GM12878 (cell line): ENCODE data around the gene EGFL8. TPM values are rescaled to one million over a fixed set of nuclear protein-coding genes. Genes with fewer than 3 reads are reported as not detected.

ENCODE experiments used
- ATAC-seq: fragments of 200-7000 bp; cut with Tn5 transposase; 3 replicates; pipeline ENCODE4 v1.9.1; 2020; ENCODE audit warnings: mild to moderate bottlenecking, moderate library complexity
- BruUV-seq: library from RNA; stranded (reverse); fragments of 400-500 nt; replicated peaks from 2 replicates; lab custom pipeline; 2021; lab: Mats Ljungman, UMichigan
- CTCF ChIA-PET: fragments of 300-600 bp; sonication (Branson Sonifier 250); formaldehyde crosslinking; extraction: SDS; loops from one replicate; lab custom pipeline; 2021; ENCODE audit warnings: inconsistent platforms; lab: Yijun Ruan, JAX
- POLR2A ChIA-PET: fragments of 350-600 bp; formaldehyde crosslinking; extraction: SDS; loops from one replicate; lab custom pipeline; 2021; ENCODE audit warnings: inconsistent platforms; lab: Charles Lee
- RAD21 ChIA-PET: fragments of 300-600 bp; sonication (Branson Sonifier 250); formaldehyde crosslinking; loops from one replicate; lab custom pipeline; 2023; ENCODE audit warnings: antibody characterized with exemption; ENCODE audit not compliant: unreplicated experiment; lab: Charles Lee
- SMC1A ChIA-PET: fragments of 300-600 bp; sonication (Branson Sonifier 250); formaldehyde crosslinking; loops from one replicate; lab custom pipeline; 2023; ENCODE audit not compliant: unreplicated experiment, uncharacterized antibody; lab: Charles Lee
- DNase-seq: peaks from one replicate; pipeline ENCODE4 v3.0.0-alpha.2; 2011; ENCODE audit warnings: low read depth, low spot score
- FAIRE-seq: peaks from 3 replicates; lab custom pipeline; 2011; peaks lifted over from hg19 to GRCh38; lab: Jason Lieb, UNC
- H2AFZ ChIP-seq: 2 replicates; pipeline ENCODE4 v1.6.0; 2011; ENCODE audit warnings: low read depth, low read length, control low read depth; ENCODE audit not compliant: control insufficient read depth
- H3K27ac ChIP-seq: 2 replicates; pipeline ENCODE4 v1.5.1; 2011; ENCODE audit warnings: control low read depth; ENCODE audit not compliant: control insufficient read depth, insufficient read depth
- H3K27me3 ChIP-seq, 2 experiments: replicated peaks in 1 of 2; 2 replicates each; pipeline versions ENCODE4 v1.6.0 to v1.6.1; 2011; ENCODE audit warnings: low read length in 1 of 2; ENCODE audit not compliant: control insufficient read depth in 2 of 2, insufficient read depth in 2 of 2
- H3K36me3 ChIP-seq, 2 experiments: 2 replicates each; pipeline ENCODE4 v1.5.1; 2011; ENCODE audit warnings: low read length in 1 of 2; ENCODE audit not compliant: control insufficient read depth in 2 of 2, insufficient read depth in 2 of 2
- H3K4me1 ChIP-seq: 2 replicates; pipeline ENCODE4 v1.6.1; 2011; ENCODE audit warnings: mild to moderate bottlenecking, low read length, moderate library complexity, mixed read lengths; ENCODE audit not compliant: control insufficient read depth, insufficient read depth
- H3K4me2 ChIP-seq: 2 replicates; pipeline ENCODE4 v1.6.0; 2011; ENCODE audit warnings: control low read depth; ENCODE audit not compliant: control insufficient read depth, insufficient read depth
- H3K4me3 ChIP-seq: fragments of 200-600 bp; sonication (generic); 2 replicates; pipeline ENCODE4 v1.5.1; 2016
- H3K79me2 ChIP-seq: 2 replicates; pipeline ENCODE4 v1.6.0; 2011; ENCODE audit warnings: low read length; ENCODE audit not compliant: control insufficient read depth, insufficient read depth
- H3K9ac ChIP-seq: 2 replicates; pipeline ENCODE4 v1.8.0; 2011; ENCODE audit warnings: low read length, control low read depth, mixed read lengths; ENCODE audit not compliant: control insufficient read depth, insufficient read depth
- H3K9me3 ChIP-seq: replicated peaks from 3 replicates; pipeline ENCODE4 v1.5.1; 2011; ENCODE audit warnings: mild to moderate bottlenecking, low read length; ENCODE audit not compliant: control insufficient read depth, insufficient read depth
- H4K20me1 ChIP-seq: 2 replicates; pipeline ENCODE4 v1.6.0; 2011; ENCODE audit not compliant: control insufficient read depth, insufficient read depth
- BCL11A ChIP-seq: IDR thresholded peaks from 2 replicates; pipeline ENCODE4 v1.6.1; 2011; ENCODE audit warnings: low read depth, low read length
- EZH2 ChIP-seq: IDR thresholded peaks from 2 replicates; pipeline ENCODE4 v1.6.1; 2012; ENCODE audit warnings: low read depth, mild to moderate bottlenecking, control low read depth, inconsistent platforms, low read length, borderline replicate concordance; ENCODE audit not compliant: control insufficient read depth
- POLR2A ChIP-seq: IDR thresholded peaks from 2 replicates; pipeline ENCODE4 v1.6.1; 2011; ENCODE audit warnings: low read depth, mild to moderate bottlenecking, low read length
- TAF1 ChIP-seq: IDR thresholded peaks from 2 replicates; pipeline ENCODE4 v1.6.1; 2011; ENCODE audit warnings: mild to moderate bottlenecking, low read depth, low read length, borderline replicate concordance
- ZBTB33 ChIP-seq: fragments of 450-650 bp; IDR thresholded peaks from 2 replicates; pipeline ENCODE4 v1.6.1; 2017; ENCODE audit warnings: mild to moderate bottlenecking
- ZZZ3 ChIP-seq: IDR thresholded peaks from 2 replicates; pipeline ENCODE4 v1.6.1; 2011; ENCODE audit warnings: low read depth; ENCODE audit not compliant: control insufficient read depth, insufficient read length
- WGBS: methylation state at CpG from one replicate; pipeline ENCODE4 v1.1.6; 2016; ENCODE audit warnings: low lambda C conversion rate; ENCODE audit not compliant: insufficient replicate concordance, insufficient coverage; ENCODE audit errors: missing lambda C conversion rate; 5-methylcytosine and 5-hydroxymethylcytosine counted together
- in situ Hi-C: fragments of 300-500 bp; cut with MboI; formaldehyde crosslinking; loops from 9 replicates; pipeline ENCODE4 v1.14.3; 2018; ENCODE audit warnings: mixed read lengths
- intact Hi-C: fragments of 100-400 bp; cut with micrococcal nuclease; formaldehyde crosslinking; loops from one replicate; pipeline ENCODE4 v1.14.2; 2022; ENCODE audit not compliant: unreplicated experiment
- polyA plus RNA-seq, 11 experiments: library from polyadenylated mRNA; depleted of rRNA in 4 of 11; unstranded in 6 of 11; stranded (reverse) in 5 of 11; fragments of >200 nt; fragmentation: Nextera tagmentation in 4 of 11; fragmentation: Illumina TruSeq in 1 of 11; extraction: Ambion mirVana in 4 of 11; extraction: Trizol in 1 of 11; gene quantifications; 1 replicate in 1 of 11; 2 replicates in 10 of 11; pipeline versions ENCODE4 v1.2.1 to v1.2.3, GENCODE V29; 2011 to 2016; ENCODE audit warnings: inconsistent platforms in 2 of 11, missing spikeins in 2 of 11, low read depth in 1 of 11
- total RNA-seq, 4 experiments: library from RNA; depleted of rRNA in 3 of 4; stranded (reverse); fragments of >200 nt in 3 of 4; fragmentation: Illumina TruSeq in 1 of 4; extraction: Trizol in 1 of 4; gene quantifications; 2 replicates each; pipeline versions ENCODE4 v1.2.1 to v1.2.3, GENCODE V29; 2013 to 2021

EGFL8 gene
- total and polyA plus RNA-seq, 10 of the 15 experiments (the other 5 are each of a cell fraction or from before 2014, with no cell fraction given), result 0.07 to 3.5 (median 1.4) TPM

GRCh38 chr6:32151863-32152768 is 12.3 kb upstream of the EGFL8 start, which contains the start of gene PRRT1 (continued):
- TF ChIP-seq BCL11A, result no peak

- Histone ChIP-seq H3K79me2 (no peaks in the 10 kb centered on the region), H3K4me3 (no peak overlapping the region), H3K4me1 (peaks cover 3% of the 10 kb centered on the region; the same call in 1 of the 2 replicates), H3K9me3 (no peaks in the 10 kb centered on the region; the same call in 2 of the 3 replicates), H2AFZ (no peak overlapping the region), H3K36me3 (no peaks in the 10 kb centered on the region; a peak in 2 of 4 replicates), H3K27ac (no peak overlapping the region), H4K20me1 (no peaks in the 10 kb centered on the region), H3K9ac (no peak overlapping the region), H3K27me3 (peaks cover 7 to 8% of the 10 kb centered on the region in 2 experiments), H3K4me2 (no peak overlapping the region; the same call in 1 of the 2 replicates)
- intact Hi-C loops, result loop anchor here (10.0 kb wide), 1 partner anchor 108 kb away; no protein-coding TSS in a partner anchor
- no peak for ATAC-seq
- ChIA-PET CTCF (interaction anchor here (1.5 kb wide), 1 partner anchor 34 kb away, joined by 4 read pairs; no protein-coding TSS in a partner anchor), SMC1A (no interaction called here), RAD21 (interaction anchor here (1.2 kb wide), 1 partner anchor 38 kb away, joined by 3 read pairs; the partner anchor contains the start of gene PBX2), POLR2A (interaction anchor here (0.6 to 1.0 kb wide), 3 partner anchors 22 to 1332 kb away, joined by 3 to 8 read pairs (median 4); no protein-coding TSS in a partner anchor)
- no TSS peak for BruUV-seq
- in situ Hi-C loops, result no loop called here
- TF ChIP-seq POLR2A (no peak), ZBTB33 (no peak), ZZZ3 (no peak), TAF1 (no peak), EZH2 (no peak)
- no peak for FAIRE-seq
- WGBS, result 31% methylated on average over 35 of the region's 35 CpGs
- no peak for DNase-seq
Observed at GRCh38 chr6:32152769-32153563, 11.4 kb upstream of the EGFL8 start.
